ENCODE data around the gene LAMB2.
A peak's percentile ranks its signal among the peaks of the same experiment; 100 is the strongest.

Gene LAMB2

DNA sequence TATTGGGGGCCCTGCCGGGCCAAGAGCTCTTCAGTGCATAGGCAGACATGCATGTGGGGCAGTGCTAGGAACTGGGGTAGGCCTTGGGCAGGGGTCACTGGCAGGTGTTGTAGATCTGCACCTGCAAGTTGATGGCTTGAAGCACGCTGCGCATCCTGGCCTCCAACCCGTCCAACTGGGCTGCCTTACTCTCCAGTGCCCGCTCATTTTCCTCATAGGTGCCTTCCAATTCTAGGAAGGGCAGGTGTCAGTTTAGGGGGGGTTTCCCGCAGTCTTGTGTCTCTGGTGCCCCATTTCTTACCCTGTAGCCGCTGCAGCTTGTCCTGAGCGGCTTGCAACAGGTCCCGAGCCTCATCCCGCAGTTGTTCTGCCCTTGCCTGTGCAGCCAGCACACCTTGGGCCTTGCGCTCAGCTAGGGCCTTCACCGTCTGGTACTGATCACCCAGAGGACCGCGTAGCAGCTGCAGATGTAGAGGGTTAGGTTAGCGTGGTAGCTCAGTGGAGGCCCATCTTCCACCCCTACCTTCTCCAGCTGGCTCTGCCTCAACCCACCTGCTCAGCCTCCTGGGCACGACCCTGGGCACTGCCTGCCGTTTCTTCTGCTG is 11.6 kb downstream of the LAMB2 start:
- no peak for DNase-seq (ENCODE audit: low spot score)

DNA sequence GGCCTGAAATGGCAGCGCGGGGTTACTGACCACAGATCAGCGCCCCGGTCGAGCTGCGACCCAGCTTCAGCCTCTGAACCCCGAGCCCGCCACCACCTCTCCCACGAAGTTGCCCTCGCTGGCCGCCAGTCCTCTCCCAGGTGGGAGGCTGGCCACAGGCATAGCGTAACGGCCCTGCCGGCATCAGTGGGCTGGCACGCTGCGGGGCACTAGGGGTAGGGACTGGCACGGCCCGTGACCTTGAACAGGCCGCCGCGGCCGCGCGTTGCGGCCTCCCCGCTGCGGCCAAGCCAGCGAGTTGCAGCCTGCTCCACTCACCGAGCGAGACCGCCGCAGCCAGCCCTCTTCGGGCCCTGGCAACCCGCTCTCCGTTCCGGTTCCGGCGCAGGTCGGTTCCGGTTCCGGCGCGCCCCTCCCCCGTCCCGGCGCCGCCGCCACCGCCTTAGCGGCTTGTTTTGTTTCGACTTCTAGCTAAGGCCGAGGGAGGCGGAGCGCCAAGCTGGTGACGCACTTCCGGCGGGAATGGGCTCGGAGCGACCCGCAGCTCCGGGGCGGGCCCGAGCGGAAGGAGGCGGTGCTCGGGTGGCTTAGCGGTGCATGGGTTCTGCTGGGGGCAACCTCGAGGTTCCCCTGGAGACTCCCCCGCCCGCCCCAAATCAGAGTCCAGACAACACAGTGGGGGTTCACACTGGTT is 12.3 kb downstream of the LAMB2 start, which contains the start of gene USP19:
Gene USP19 (minus strand): TSS at position 386 of the 694 bp plus-strand sequence. CDS start 1,678 bp downstream, outside the sequence.
- DNase-seq (ENCODE audit: low spot score), result peak; percentile 96

DNA sequence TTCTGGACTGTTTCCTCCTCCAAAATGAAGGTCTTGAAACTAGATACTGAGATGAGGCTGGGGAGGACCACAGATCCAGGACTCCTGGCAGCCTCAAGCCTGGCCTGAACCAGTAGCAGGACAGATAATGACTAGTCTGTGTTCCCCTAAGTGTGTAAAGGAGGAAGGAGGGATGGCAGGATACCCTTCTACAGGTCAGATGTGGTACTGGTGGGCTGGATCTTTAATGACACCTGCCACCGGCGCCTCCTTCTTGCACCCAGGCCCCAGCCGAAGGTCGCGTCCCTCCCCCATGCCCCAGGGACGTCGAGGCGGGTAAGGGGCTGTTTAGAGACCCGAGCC is 12.8 kb downstream of the LAMB2 start:
- DNase-seq (ENCODE audit: low spot score), result peak; percentile 41

DNA sequence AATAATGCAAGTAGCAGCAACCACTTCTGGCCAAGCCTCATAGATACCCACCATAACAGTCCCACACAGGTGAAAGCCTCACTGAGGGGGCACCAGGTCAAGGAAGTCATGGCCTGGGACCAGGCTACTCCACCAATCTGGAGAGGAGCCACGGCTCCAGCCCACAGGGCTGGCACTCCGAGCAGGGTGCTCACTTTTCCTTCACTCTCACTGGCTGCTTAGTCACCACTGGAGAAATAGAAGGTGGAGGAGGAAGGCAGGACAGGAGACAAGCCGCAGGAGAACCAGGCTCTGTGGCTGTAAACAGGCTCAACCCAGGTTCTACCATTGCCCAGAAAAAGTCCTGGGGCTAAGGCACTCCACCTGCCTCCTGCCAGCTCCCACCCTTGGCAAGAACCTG is 13.4 kb downstream of the LAMB2 start:
- DNase-seq (ENCODE audit: low spot score), result peak; percentile 81

DNA sequence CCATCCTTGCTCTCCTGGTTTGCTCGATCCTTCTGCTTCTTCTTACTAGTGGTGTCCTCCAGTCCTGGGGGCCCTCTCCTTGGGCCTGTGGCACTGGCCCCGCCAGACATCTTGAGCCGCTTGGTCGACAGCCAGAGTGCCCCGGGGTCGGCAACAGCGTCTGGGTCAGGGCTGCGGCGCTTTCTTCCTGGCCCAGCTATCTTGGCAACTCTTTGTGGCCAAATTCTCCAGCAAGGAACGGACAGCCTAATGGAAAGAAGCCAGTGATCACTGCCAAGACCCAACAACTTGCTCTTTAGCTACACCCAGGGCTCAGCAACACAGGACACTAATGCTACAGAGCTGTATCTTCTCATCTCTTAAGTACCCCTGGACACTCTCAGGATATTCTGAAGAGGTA is 13.8 kb downstream of the LAMB2 start:
- peak; percentile 47 for DNase-seq (ENCODE audit: low spot score)

DNA sequence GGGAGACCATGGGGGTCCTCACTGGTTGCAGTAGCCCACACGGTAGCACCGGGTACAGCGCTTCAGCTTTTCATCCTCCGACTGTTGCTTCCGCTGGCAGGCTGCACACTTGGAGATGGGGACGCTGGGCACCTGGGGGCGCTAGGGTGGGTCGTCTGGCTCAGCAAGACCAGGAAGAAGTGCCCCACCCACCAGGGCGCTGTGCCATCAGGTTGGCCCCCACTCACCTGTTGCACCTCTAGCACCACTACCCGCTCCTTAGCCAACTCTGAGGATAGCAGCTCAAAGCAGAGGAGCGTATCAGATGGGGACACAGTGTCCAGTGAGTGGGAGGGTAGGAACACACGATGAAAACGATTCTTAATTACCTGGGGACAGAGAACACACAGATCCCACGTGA is 20.6 kb downstream of the LAMB2 start:
- no peak for DNase-seq (ENCODE audit: low spot score)

DNA sequence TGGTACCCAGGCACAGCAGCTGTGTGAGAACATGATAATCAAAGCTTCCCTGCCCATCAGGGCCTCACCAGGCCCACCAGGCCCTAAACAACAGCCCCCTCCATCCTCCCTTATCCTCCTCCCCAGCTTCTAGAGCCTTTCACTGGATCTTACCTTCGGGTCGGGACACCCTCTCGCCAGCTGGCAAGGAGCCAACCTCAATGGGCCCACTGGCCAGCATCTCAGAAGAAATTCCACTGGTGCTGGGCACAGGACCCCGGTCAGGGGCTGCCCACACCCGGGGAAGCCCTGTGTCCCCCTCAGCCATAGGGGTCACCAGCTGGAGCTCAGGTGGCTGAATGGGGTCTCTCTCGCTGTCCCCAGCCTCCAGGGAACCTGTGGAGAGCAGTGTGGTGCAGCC is 21.5 kb downstream of the LAMB2 start:
- DNase-seq (ENCODE audit: low spot score), result no peak

DNA sequence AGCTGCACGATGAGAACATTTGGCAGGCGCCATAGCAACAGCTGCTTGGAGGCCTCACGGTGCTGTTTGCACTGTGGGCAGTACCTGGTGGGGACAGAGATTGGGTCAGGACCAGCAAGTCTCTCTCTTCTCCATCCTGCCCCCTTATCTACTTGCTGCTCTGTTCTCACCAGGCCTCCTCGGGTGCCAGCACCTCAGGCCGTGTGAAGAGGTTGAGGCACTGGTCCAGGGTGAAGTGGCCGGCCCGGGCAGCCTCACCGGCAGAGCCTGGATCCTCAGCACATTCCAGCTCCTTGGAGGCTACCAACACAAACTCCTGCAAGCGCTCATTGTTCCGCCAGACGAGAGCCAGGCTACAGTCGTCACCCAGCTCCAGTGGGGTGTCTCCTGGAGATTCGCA is 22.1 kb downstream of the LAMB2 start:
- no peak for DNase-seq (ENCODE audit: low spot score)

DNA sequence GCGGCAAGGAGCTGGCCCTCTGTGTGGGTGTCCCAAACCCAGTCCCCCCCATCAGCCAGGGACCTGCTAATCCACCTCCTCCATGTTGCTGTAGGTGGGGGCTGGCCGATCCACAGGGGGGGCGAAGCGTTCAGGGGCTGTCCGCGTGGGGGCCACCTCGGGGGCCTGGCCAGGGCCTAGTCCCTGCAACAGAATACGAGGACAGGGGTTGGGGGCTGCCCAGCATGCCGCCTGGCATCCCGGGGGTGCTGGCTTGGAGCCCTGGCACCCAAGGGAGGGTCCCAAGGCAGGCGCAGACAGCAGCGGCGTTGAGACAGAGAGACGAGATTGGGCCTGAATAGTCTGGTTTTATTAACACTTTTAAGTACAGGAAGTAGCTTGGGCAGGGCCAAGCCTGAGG is 24.5 kb downstream of the LAMB2 start:
- no peak for DNase-seq (ENCODE audit: low spot score)

DNA sequence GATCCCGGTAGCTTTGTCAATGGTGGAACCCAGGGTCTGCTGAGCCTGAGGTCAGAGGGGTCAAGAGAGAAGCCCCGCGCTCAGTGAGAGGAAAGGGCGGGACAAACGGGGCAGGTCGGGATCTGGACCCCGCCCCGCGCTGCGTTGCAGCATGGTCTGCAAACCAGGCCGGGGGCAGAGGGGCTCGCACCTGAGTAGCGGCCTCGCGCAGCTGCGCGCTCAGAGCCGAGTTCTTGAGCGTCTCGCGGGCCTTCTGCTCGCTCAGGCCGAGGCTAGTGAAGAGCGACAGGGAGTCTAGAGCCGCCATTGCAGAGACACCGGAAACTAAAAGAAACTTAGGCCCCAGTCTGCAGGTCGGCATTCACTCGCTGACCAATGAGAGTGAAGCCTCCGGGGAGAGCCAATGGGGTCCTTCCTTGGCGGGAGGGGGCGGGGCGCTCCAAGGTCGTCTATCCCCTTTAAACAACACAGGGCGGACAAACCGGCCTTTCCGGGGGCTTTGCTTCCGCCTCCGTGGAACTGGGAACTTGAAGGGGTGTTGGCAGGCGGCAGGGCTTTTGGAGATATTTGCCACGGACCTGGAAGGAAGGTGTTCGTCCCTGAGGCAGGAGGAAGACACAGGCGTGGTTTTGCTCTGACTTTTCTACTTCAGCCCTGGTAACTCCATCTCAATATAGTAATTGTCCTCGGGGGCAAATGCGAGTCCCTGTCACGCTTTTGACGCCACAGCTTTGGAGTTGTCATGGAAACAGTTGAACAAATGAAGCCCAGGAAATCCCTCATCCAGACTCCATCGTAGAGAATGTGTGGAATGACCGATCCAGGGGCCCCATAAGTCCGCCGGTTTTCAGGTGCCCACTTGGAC is 28.2 kb downstream of the LAMB2 start, which contains the start of gene QARS1:
Gene QARS1 (minus strand): TSS at position 331 of the 865 bp plus-strand sequence. CDS start 24 bp downstream, at position 307.
- DNase-seq (ENCODE audit: low spot score), result peak; percentile 97

DNA sequence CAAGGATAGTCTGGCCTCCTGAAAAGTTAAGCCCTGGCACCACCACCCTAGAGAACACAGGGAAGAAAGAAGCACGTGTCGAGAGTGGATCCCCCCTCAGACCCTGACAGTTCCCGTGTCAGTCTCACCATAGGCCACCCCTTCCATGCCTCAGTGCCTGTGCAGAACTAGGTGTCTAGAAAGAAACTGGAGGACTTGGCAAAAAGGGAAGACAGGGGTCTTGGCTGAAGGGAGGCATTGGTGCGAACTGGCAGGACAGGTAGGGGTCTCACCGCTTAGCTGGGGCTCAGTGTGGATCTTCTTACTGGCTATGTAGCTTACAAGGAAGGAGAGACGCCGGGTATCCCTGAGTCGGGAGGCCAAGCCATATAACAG is 28.8 kb downstream of the LAMB2 start:
- DNase-seq (ENCODE audit: low spot score), result no peak

DNA sequence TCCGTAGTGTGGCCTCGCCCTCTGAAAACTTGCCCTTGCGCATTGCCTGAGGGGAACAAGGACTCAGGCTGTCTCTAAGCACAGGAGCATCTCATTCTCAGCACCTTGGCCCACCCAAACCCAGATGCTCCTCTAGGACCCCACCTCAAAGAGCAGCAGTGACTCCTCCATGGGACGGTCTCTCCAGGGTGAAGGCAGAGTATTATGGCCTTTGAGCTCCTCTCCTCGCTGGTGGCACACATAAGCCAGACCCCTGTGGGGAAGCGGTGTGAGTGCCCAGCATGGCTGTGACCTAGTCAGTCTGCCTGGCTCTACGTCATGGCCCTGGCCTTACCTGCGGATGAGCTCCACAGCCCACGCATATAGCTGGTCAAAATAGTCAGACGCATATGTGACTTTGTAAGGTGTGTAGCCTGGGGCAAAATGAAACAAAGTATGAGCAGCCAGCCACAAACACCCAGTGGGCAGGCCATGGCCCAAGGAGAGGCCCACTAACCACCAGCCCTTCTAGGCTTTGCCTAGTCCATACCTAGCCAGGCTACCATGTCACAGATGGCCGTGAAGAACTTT is 32.7 kb downstream of the LAMB2 start:
- no peak for DNase-seq (ENCODE audit: low spot score)

DNA sequence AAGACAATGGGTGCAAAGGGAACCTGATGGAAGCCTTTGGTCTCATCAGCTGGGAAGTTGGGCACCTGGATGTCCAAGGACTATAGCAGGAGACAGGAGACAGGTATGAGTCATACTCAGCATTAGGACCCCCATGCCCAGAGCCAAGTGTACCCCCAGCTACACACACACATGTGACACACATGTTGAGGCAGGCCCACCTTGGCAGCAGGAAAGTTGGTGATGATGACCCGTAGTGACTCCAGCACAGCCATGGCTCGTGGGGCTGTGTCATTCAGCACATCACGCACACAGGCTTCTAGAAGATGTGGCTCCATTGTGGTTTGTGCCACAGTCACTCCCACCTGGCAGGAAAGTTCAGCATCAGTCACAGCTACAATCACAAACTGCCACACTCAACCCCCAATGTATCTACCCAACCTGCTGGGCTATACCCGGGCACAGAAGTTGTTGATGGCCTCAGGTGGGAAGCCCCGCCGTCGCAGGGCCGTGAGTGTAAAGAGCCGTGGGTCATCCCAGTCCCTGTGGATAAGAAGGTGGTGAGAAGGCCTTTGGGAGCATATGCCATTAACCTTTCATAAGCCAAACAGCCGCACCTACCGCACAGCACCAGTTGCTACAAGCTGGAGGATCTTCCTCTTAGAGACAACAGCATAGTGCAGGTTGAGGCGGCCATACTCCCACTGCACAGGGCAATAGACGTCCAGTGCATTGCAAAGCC is 33.8 kb downstream of the LAMB2 start:
- no peak for DNase-seq (ENCODE audit: low spot score)

DNA sequence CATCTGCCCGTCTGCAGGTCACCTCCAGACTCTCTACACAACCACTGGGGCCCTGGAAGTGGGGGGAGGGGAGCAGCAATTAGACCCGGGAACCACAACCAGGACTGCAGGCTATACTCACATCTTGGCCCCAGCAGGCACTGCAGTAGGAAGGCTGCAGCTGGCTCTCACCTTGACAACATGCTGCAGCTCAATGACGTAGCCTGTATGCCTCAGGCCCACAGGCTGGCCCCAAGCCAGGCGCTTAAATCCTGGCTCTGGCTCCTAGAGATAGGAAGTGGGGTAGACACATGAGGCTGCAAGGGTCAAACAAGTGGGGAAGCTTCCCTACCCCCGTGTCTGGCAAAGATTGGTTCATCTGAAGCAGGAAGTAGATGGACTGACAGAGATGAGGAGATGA is 34.4 kb downstream of the LAMB2 start:
- DNase-seq (ENCODE audit: low spot score), result no peak

DNA sequence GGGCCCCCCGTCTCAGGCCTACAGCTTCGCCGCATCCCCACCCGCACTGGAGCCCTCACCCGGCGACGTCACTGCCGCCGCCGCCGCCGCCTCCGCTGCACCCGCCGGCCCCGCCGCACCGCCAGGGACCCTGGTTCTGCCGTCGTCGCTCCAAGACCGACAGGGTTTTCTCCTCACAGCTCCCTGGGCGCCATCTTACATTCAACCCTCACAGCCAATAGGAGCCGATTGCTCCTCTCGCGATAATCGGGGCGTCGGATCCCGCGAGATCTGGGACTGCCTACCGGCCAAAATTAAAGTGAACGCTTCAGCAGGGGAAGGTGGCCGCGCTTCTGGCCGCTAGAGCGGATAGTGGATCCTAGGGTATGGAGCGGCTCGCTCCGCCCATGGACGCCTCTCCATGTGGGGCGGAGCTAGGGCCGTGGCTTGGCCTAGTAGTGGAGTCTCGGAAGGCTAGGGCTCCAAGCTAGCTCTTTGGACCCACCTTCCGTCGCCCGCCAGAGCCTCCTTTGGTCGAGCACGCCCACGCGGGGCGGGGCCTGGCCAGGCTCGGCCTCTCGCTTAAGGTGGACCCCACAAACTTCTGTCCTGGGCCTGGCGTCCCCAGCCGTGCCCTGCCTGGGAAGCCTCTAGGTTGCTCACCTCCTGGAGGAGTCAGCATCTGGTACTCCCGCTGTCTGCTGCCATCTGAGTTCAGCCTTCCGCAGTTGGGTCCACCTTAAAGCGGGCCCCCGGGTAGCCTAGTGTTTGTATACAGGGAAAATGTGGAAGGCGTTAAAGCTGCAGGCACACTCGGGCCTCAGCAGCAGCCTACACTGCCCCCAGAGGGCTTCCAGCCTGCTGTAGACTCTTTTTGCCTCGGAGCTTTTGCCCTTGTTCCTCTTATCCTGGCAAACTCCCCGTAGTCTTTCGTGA is 38.7 kb downstream of the LAMB2 start, which contains the start of gene QRICH1:
Gene QRICH1 (minus strand): TSS at position 219 of the 915 bp plus-strand sequence. CDS start 17,054 bp downstream, outside the sequence.
- DNase-seq (ENCODE audit: low spot score), result peak; percentile 95

DNA sequence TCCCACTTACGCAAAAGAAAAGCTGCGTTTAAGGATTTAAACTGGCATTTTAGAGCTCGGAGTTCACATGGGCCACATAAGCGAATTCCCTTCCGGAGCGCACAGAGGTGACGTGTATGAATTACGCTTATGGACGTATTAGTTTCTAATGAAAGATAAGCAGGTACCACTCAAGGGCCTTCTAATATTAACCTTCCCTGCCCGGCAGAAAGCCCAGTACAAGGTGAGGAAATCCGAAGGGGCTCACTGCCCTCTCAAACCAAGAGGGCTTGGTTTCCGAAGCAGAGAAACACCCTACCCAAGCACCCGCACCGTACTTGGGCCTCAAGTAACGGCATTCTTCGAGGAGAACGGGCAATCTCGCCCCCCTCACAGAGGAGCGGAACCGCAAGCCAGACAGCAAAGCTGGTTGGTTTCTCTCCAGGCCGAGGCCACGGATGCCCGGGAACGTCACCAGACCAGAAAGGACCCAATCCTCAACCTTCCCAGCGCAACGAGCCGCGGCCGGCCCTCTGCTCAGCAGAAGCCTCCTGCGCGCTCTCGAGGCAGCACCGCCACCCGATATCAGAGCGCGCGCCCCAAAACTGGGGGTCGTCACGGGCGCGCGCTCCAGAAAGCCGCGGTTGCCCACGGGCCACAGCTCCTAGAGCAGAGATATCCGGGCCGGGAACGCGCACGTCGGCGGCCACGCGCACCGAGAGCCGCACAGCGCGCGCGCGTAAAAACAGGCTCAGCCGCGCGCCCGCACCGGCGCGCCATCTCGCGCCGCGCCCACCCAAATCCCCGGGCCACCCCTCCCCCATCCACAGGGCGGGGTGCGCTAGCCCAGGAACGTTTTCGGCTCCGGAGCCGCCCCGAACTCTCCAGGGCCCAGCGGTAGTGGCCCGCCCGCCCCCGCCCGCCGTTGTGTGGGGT is 39.7 kb downstream of the LAMB2 start:
- DNase-seq (ENCODE audit: low spot score), result peak; percentile 79

DNA sequence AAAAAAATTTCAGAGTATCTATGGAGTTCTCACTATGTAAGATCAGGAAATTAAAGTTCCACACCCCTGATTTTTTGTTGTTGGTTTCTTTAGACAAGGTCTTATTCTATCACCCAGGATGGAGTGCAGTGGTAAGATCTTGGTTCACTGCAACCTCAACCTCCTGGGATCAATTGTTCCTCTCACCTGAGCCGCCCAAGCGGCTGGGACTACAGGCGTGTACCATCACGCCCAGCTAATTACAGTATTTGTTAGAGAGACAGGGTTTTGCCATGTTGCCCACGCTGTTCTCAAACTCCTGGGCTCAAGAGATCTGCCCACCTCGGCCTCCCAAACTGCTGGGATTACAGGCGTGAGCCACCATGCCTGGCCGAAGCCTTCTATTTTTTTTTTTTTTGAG is 51.4 kb downstream of the LAMB2 start:
- no peak for DNase-seq (ENCODE audit: low spot score)

DNA sequence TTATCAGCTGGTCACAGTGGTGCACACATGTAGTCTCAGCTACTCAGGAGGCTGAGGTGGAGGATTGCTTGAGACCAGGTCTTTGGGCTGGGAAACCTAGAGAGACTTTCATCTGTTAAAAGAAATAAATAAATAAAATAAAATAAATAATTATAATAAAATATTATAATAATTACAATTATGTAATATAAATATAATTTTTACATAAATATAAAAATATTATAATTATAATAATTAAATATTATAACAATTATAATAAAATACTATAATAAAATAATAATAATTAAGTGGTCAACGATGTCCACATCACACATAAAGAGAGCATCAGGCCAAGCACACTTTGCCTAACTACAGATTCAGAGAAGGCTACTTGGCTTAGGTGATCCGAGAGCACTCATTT is 53.6 kb downstream of the LAMB2 start:
- no peak for DNase-seq (ENCODE audit: low spot score)

DNA sequence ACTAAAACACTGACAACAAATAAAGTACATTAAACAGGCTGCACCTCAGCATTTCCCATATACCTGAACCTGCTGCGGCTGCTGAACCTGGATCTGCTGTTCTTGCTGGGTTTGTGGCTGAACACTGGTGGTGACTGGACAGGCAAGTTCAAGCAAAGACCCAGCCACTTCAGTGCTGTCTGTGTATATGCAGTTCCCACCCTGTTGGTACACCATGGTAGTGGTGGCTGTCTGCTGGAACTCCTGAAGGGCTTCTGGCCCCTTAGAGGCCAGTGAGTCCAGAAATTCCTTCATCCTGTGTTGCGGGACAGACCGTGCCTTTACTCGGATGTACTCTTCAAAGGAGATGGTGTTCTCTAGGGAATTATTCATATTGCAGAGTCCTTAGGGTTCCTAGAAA is 56.2 kb downstream of the LAMB2 start:
- no peak for DNase-seq (ENCODE audit: low spot score)

DNA sequence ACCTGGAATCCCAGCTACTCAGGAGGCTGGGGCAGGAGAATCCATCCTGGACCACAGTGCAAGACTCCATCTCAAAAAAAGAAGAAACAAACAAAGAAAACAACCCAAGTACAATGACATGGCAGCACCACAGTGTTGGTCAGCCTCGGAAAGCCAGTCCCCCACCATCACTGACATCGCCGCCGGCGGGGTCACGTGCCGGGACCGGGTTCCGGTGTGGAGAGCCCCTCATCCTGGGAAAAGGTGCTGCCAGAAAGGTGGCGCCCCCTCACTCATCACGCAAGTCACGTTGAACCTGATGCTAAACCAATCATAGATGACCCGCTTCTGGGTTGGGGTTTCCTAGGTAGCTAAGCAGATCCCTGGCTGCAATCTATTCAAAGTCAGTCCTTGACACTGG is 56.7 kb downstream of the LAMB2 start:
- DNase-seq (ENCODE audit: low spot score), result no peak

Measured in AG08396 (cell line).